Neural cell (in vitro differentiated cells): Measurements from ENCODE around the gene PLEKHA7. TPM values are rescaled to one million over a fixed set of nuclear protein-coding genes. Genes with fewer than 3 reads are reported as not detected.

ENCODE experiments used
- H2AFZ ChIP-seq: fragments of 200-600, 300-800 bp; sonication (generic), shearing (Covaris generic); 2 replicates; pipeline ENCODE4 v1.6.0; 2014; ENCODE audit warnings: low read depth, mild to moderate bottlenecking, antibody characterized with exemption, low read length, moderate library complexity
- H3F3A ChIP-seq: fragments of 200-600 bp; shearing (Covaris generic); 2 replicates; pipeline ENCODE4 v1.6.1; 2016; ENCODE audit warnings: mild to moderate bottlenecking, moderate library complexity, mixed read lengths, antibody characterized with exemption, low read length; ENCODE audit not compliant: insufficient read depth, poor library complexity, severe bottlenecking
- H3K27ac ChIP-seq: fragments of 200-600, 300-800 bp; sonication (generic), shearing (Covaris generic); 2 replicates; pipeline ENCODE4 v1.5.1; 2014; ENCODE audit warnings: mild to moderate bottlenecking, low read length, moderate library complexity
- H3K27me3 ChIP-seq: fragments of 300-800, 200-600 bp; sonication (generic), shearing (Covaris generic); 2 replicates; pipeline ENCODE4 v1.6.0; 2014; ENCODE audit warnings: mild to moderate bottlenecking, low read depth, low read length, moderate library complexity; ENCODE audit not compliant: insufficient read depth
- H3K36me3 ChIP-seq: fragments of 300-800, 200-600 bp; sonication (generic), shearing (Covaris generic); 2 replicates; pipeline ENCODE4 v1.5.1; 2014; ENCODE audit warnings: mild to moderate bottlenecking, antibody characterized with exemption, low read length, moderate library complexity; ENCODE audit not compliant: insufficient read depth
- H3K4me2 ChIP-seq: fragments of 300-800, 200-600 bp; sonication (generic), shearing (Covaris generic); 2 replicates; pipeline ENCODE4 v1.6.0; 2014; ENCODE audit warnings: mild to moderate bottlenecking, low read length
- H3K4me3 ChIP-seq: fragments of 300-800, 200-600 bp; sonication (generic), shearing (Covaris generic); 2 replicates; pipeline ENCODE4 v1.5.1; 2014; ENCODE audit warnings: mild to moderate bottlenecking, low read length, moderate library complexity
- H3K79me2 ChIP-seq: fragments of 200-600 bp; shearing (Covaris generic); replicated peaks from 2 replicates; pipeline ENCODE4 v1.6.0; 2014; ENCODE audit warnings: mild to moderate bottlenecking, low read length, moderate library complexity; ENCODE audit not compliant: insufficient read depth
- H3K9ac ChIP-seq: fragments of 300-800, 200-600 bp; sonication (generic), shearing (Covaris generic); 2 replicates; pipeline ENCODE4 v1.6.1; 2016; ENCODE audit warnings: mild to moderate bottlenecking, low read length, mixed read lengths
- H3K9me2 ChIP-seq: fragments of 200-600 bp; shearing (Covaris generic); 2 replicates; pipeline ENCODE4 v1.6.1; 2016; ENCODE audit warnings: mild to moderate bottlenecking, low read length, mixed read lengths; ENCODE audit not compliant: insufficient read depth
- H3K9me3 ChIP-seq: fragments of 200-600, 300-800 bp; sonication (generic), shearing (Covaris generic); 2 replicates; pipeline ENCODE4 v1.6.1; 2016; ENCODE audit warnings: mild to moderate bottlenecking, mixed run types, low read length, moderate library complexity, mixed read lengths
- H4K20me1 ChIP-seq: fragments of 200-600 bp; shearing (Covaris generic); 2 replicates; pipeline ENCODE4 v1.6.1; 2016; ENCODE audit warnings: mild to moderate bottlenecking, mixed run types; ENCODE audit not compliant: insufficient read depth
- EP300 ChIP-seq: fragments of 450-650 bp; conservative IDR thresholded peaks from 2 replicates; pipeline ENCODE4 v1.6.1; 2014; ENCODE audit warnings: antibody characterized with exemption, mild to moderate bottlenecking, moderate library complexity; ENCODE audit not compliant: poor library complexity, severe bottlenecking
- EZH2 ChIP-seq: fragments of 200-600, 300-800 bp; shearing (Covaris generic), sonication (generic); IDR thresholded peaks from 2 replicates; pipeline ENCODE4 v1.6.1; 2014; ENCODE audit warnings: antibody characterized with exemption, low read length, borderline replicate concordance, mild to moderate bottlenecking; ENCODE audit not compliant: insufficient read depth, poor library complexity, severe bottlenecking
- MXI1 ChIP-seq: fragments of 450-650 bp; conservative IDR thresholded peaks from 2 replicates; pipeline ENCODE4 v1.6.1; 2014; ENCODE audit warnings: antibody characterized with exemption, mild to moderate bottlenecking; ENCODE audit not compliant: poor library complexity, severe bottlenecking
- POLR2AphosphoS5 ChIP-seq: IDR thresholded peaks from 2 replicates; pipeline ENCODE4 v1.6.1; 2012
- RAD21 ChIP-seq: fragments of 450-650 bp; conservative IDR thresholded peaks from 2 replicates; pipeline ENCODE4 v1.6.1; 2014; ENCODE audit warnings: antibody characterized with exemption, mild to moderate bottlenecking, moderate library complexity
- SMC3 ChIP-seq: fragments of 450-650 bp; conservative IDR thresholded peaks from 2 replicates; pipeline ENCODE4 v1.6.1; 2014; ENCODE audit warnings: antibody characterized with exemption, mild to moderate bottlenecking, moderate library complexity; ENCODE audit not compliant: poor library complexity
- TAF1 ChIP-seq: IDR thresholded peaks from 2 replicates; pipeline ENCODE4 v1.6.1; 2012; ENCODE audit warnings: low read depth
- polyA plus RNA-seq: library from polyadenylated mRNA; depleted of rRNA; stranded (reverse); fragments of >200 nt; gene quantifications from 2 replicates; pipeline ENCODE4 v1.2.3, GENCODE V29; 2014
- TF ChIP-seq, protein P1 (sequence below): fragments of 450-650 bp; IDR thresholded peaks from 2 replicates; pipeline ENCODE4 v1.5.1; 2014; ENCODE audit warnings: antibody characterized with exemption, mild to moderate bottlenecking, moderate library complexity; ENCODE audit not compliant: poor library complexity, severe bottlenecking
- TF ChIP-seq, protein P2 (sequence below): IDR thresholded peaks from 2 replicates; pipeline ENCODE4 v1.6.1; 2012; ENCODE audit warnings: borderline replicate concordance

PLEKHA7 gene
- polyA plus RNA-seq, 1 donor from 2014 or later = 45.7 TPM

DNA sequence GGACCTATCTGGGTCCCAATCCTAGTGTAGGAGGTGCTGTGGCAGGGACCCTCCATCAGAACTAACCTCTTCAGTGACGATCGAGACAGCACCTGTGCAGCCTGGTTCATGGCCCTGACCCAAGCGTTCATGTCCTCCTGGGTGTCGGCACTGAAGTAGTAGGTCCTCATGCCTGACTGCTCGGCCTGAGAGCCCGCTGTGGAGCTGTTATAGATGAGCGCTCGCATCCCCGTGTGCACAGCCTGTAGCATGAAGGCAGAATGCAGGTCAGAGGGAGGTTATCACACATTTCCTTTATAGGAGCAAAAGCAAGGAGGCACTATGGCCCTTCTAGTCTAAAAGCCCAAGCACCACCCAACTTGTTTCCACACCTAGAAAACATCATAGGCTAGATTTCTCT, 172.7 kb downstream of the PLEKHA7 start:
- H3K4me2 ChIP-seq = no peak overlapping the region
- no peaks in the 10 kb centered on the region for H3K79me2 ChIP-seq
- H3K36me3 ChIP-seq = peaks cover 20% of the 10 kb centered on the region
- TF ChIP-seq POLR2AphosphoS5 (no peak), EP300 (no peak), MXI1 (no peak), RAD21 (no peak), TAF1 (no peak), SMC3 (no peak), EZH2 (no peak)
- TF ChIP-seq, protein P1, sequence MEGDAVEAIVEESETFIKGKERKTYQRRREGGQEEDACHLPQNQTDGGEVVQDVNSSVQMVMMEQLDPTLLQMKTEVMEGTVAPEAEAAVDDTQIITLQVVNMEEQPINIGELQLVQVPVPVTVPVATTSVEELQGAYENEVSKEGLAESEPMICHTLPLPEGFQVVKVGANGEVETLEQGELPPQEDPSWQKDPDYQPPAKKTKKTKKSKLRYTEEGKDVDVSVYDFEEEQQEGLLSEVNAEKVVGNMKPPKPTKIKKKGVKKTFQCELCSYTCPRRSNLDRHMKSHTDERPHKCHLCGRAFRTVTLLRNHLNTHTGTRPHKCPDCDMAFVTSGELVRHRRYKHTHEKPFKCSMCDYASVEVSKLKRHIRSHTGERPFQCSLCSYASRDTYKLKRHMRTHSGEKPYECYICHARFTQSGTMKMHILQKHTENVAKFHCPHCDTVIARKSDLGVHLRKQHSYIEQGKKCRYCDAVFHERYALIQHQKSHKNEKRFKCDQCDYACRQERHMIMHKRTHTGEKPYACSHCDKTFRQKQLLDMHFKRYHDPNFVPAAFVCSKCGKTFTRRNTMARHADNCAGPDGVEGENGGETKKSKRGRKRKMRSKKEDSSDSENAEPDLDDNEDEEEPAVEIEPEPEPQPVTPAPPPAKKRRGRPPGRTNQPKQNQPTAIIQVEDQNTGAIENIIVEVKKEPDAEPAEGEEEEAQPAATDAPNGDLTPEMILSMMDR = no peak
- TF ChIP-seq, protein P2, sequence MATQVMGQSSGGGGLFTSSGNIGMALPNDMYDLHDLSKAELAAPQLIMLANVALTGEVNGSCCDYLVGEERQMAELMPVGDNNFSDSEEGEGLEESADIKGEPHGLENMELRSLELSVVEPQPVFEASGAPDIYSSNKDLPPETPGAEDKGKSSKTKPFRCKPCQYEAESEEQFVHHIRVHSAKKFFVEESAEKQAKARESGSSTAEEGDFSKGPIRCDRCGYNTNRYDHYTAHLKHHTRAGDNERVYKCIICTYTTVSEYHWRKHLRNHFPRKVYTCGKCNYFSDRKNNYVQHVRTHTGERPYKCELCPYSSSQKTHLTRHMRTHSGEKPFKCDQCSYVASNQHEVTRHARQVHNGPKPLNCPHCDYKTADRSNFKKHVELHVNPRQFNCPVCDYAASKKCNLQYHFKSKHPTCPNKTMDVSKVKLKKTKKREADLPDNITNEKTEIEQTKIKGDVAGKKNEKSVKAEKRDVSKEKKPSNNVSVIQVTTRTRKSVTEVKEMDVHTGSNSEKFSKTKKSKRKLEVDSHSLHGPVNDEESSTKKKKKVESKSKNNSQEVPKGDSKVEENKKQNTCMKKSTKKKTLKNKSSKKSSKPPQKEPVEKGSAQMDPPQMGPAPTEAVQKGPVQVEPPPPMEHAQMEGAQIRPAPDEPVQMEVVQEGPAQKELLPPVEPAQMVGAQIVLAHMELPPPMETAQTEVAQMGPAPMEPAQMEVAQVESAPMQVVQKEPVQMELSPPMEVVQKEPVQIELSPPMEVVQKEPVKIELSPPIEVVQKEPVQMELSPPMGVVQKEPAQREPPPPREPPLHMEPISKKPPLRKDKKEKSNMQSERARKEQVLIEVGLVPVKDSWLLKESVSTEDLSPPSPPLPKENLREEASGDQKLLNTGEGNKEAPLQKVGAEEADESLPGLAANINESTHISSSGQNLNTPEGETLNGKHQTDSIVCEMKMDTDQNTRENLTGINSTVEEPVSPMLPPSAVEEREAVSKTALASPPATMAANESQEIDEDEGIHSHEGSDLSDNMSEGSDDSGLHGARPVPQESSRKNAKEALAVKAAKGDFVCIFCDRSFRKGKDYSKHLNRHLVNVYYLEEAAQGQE = no peak
- no peaks in the 10 kb centered on the region for H3K9me3 ChIP-seq
- H4K20me1 ChIP-seq = no peaks in the 10 kb centered on the region
- H3K9me2 ChIP-seq = no peaks in the 10 kb centered on the region
- no peak overlapping the region for H3K27ac ChIP-seq
- no peak overlapping the region for H3K9ac ChIP-seq
- no peak overlapping the region for H3K4me3 ChIP-seq
- no peaks in the 10 kb centered on the region for H3K27me3 ChIP-seq
- no peak overlapping the region for H2AFZ ChIP-seq
- no peaks in the 10 kb centered on the region for H3F3A ChIP-seq

DNA sequence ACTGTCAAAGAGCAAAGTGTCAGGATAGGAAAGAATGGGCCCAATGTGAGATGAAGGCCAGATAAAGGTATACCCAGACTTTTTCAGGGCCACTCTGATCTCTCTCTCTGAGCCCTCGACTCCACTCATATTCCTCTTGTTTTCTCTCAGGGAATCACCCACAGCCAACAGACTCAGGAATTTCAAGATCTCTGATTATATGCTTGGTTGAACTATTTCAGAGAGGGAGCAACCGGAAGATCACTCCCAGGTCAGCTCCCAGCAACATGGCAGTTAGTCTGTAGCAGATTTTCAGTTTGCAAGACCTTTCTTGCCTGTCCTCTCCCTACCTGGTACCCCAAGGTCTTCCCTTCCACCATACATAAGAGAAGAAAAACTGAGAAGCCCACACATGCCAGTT, 173.3 kb downstream of the PLEKHA7 start:
- Histone ChIP-seq H2AFZ (no peak overlapping the region), H3K27ac (no peak overlapping the region), H3K36me3 (peaks cover 20% of the 10 kb centered on the region), H3K9ac (no peak overlapping the region), H3K4me2 (no peak overlapping the region), H3K9me3 (no peaks in the 10 kb centered on the region), H3K9me2 (no peaks in the 10 kb centered on the region), H3K79me2 (no peaks in the 10 kb centered on the region), H4K20me1 (no peaks in the 10 kb centered on the region), H3K4me3 (no peak overlapping the region), H3F3A (no peaks in the 10 kb centered on the region), H3K27me3 (no peaks in the 10 kb centered on the region)
- no peak for TF ChIP-seq RAD21
- TF ChIP-seq SMC3 = no peak
- TF ChIP-seq TAF1 = no peak
- TF ChIP-seq, protein P2 = no peak
- no peak for TF ChIP-seq MXI1
